MCF 10A (cell line): ENCODE results near the gene TSEN54. TPM values are rescaled to one million over a fixed set of nuclear protein-coding genes. Genes with fewer than 3 reads are reported as not detected.

Experiments used
- BruUV-seq: library from RNA; stranded (reverse); fragments of 400-500 nt; replicated peaks from 2 replicates; lab custom pipeline; 2021; lab: Mats Ljungman, UMichigan
- CTCF ChIA-PET: fragments of 300-600 bp; sonication (Branson Sonifier 250); formaldehyde crosslinking; extraction: SDS; loops from one replicate; lab custom pipeline; 2021; ENCODE audit warnings: antibody characterized with exemption, inconsistent platforms; lab: Yijun Ruan, JAX
- POLR2A ChIA-PET: fragments of 300-600, 350-650 bp; sonication (Branson Sonifier 250); formaldehyde crosslinking; extraction: SDS; loops from one replicate; lab custom pipeline; 2020; ENCODE audit warnings: antibody characterized with exemption, inconsistent platforms; lab: Yijun Ruan, JAX
- DNase-seq: peaks from one replicate; pipeline ENCODE4 v3.0.0-alpha.2; 2018; ENCODE audit not compliant: unreplicated experiment
- H3K27ac Mint-ChIP-seq: one replicate; pipeline ENCODE4 v1.8.0; 2022; ENCODE audit warnings: mild to moderate bottlenecking, low read depth, mixed read lengths; ENCODE audit not compliant: unreplicated experiment
- H3K27me3 Mint-ChIP-seq: one replicate; pipeline ENCODE4 v1.8.0; 2022; ENCODE audit warnings: mixed read lengths; ENCODE audit not compliant: insufficient read depth, unreplicated experiment
- H3K36me3 Mint-ChIP-seq: one replicate; pipeline ENCODE4 v1.8.0; 2022; ENCODE audit warnings: mild to moderate bottlenecking, moderate library complexity, mixed read lengths; ENCODE audit not compliant: insufficient read depth, unreplicated experiment
- H3K4me1 Mint-ChIP-seq: one replicate; pipeline ENCODE4 v1.8.0; 2022; ENCODE audit warnings: mixed read lengths; ENCODE audit not compliant: insufficient read depth, unreplicated experiment
- H3K4me3 Mint-ChIP-seq: one replicate; pipeline ENCODE4 v1.8.0; 2022; ENCODE audit warnings: mild to moderate bottlenecking, moderate library complexity, mixed read lengths; ENCODE audit not compliant: unreplicated experiment
- H3K9me3 Mint-ChIP-seq: one replicate; pipeline ENCODE4 v1.8.0; 2022; ENCODE audit warnings: mixed read lengths; ENCODE audit not compliant: unreplicated experiment
- intact Hi-C: fragments of 100-400 bp; cut with micrococcal nuclease; formaldehyde crosslinking; loops from 2 replicates; pipeline ENCODE4 v1.14.1; 2022
- total RNA-seq: library from RNA; stranded (reverse); gene quantifications from 2 replicates; pipeline ENCODE4 v1.2.3, GENCODE V29; 2022
- TF ChIP-seq, protein P1 (sequence below): fragments of 200-600 bp; IDR thresholded peaks from one replicate; pipeline ENCODE4 v1.8.0; 2022; ENCODE audit warnings: antibody characterized with exemption, mild to moderate bottlenecking; ENCODE audit not compliant: unreplicated experiment

TSEN54 gene
- total RNA-seq, 1 experiment from 2014 or later = 13.3 TPM

DNA sequence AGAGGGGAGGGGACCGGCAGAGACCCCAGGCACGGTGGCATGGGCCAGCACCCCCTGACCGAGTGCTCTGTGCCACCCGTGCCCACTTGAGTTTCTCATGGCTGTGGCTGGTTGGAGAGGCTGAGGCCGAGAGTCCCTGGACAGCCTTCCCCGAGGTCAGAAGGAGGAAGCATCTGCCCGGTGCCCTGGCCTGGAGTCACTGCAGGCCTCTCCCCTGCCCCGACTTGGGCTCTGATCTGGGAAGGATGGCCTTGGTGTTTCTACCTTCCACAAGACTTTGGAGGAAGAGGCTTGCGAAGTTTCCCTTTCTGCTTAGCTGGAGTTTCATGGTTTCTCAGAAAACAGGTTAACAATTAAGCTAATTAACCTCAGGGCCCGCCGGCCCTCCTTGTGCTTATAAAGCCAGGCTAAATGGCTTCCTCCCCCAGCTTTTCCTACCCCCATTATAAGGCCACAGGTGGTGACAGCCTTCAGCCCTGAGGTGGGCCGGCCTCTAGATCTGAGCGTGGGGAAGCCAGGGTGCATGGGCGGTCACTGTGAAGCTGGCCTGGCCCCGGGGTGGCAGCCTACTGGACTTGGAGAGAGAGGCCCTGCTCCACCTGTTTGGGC, 26.5 kb downstream of the TSEN54 start:
- Mint-ChIP-seq H3K4me1 (no peaks in the 10 kb centered on the region), H3K27ac (no peak overlapping the region), H3K4me3 (no peak overlapping the region), H3K36me3 (no peaks in the 10 kb centered on the region), H3K27me3 (no peaks in the 10 kb centered on the region), H3K9me3 (no peaks in the 10 kb centered on the region)
- TF ChIP-seq, protein P1, sequence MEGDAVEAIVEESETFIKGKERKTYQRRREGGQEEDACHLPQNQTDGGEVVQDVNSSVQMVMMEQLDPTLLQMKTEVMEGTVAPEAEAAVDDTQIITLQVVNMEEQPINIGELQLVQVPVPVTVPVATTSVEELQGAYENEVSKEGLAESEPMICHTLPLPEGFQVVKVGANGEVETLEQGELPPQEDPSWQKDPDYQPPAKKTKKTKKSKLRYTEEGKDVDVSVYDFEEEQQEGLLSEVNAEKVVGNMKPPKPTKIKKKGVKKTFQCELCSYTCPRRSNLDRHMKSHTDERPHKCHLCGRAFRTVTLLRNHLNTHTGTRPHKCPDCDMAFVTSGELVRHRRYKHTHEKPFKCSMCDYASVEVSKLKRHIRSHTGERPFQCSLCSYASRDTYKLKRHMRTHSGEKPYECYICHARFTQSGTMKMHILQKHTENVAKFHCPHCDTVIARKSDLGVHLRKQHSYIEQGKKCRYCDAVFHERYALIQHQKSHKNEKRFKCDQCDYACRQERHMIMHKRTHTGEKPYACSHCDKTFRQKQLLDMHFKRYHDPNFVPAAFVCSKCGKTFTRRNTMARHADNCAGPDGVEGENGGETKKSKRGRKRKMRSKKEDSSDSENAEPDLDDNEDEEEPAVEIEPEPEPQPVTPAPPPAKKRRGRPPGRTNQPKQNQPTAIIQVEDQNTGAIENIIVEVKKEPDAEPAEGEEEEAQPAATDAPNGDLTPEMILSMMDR = no peak
- CTCF ChIA-PET = no interaction called here
- intact Hi-C loops = no loop called here
- no peak for DNase-seq
- BruUV-seq = no TSS peak
- POLR2A ChIA-PET = interaction anchor here (0.7 kb wide), 1 partner anchor 355 kb away, joined by 3 read pairs; no protein-coding TSS in a partner anchor

DNA sequence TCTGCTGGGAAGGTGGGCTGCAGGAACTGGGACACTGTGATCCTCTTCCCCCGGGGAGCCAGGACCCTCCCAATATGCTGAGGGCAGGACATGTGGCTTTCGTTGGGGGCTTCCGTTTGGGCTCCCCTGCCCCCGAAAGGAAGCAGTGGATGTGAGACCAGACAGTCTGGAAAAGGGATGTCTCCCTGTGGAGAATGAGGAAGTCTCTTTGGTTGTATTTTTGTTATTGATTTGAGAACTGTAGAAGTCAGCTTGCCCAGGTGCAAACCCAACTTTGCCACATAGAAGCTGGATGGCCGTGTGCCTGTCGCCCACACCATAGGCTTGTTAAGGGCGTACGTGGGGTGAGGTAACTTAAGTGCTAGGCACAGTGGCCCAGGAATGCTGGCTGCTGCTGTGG, 27.9 kb downstream of the TSEN54 start:
- H3K4me1 Mint-ChIP-seq = no peaks in the 10 kb centered on the region
- ChIA-PET CTCF (no interaction called here), POLR2A (no interaction called here)
- no peaks in the 10 kb centered on the region for H3K27me3 Mint-ChIP-seq
- intact Hi-C loops = no loop called here
- no TSS peak for BruUV-seq
- DNase-seq = no peak
- no peak overlapping the region for H3K27ac Mint-ChIP-seq
- TF ChIP-seq, protein P1 = no peak
- no peak overlapping the region for H3K4me3 Mint-ChIP-seq
- H3K36me3 Mint-ChIP-seq = peaks cover 4% of the 10 kb centered on the region
- no peaks in the 10 kb centered on the region for H3K9me3 Mint-ChIP-seq

DNA sequence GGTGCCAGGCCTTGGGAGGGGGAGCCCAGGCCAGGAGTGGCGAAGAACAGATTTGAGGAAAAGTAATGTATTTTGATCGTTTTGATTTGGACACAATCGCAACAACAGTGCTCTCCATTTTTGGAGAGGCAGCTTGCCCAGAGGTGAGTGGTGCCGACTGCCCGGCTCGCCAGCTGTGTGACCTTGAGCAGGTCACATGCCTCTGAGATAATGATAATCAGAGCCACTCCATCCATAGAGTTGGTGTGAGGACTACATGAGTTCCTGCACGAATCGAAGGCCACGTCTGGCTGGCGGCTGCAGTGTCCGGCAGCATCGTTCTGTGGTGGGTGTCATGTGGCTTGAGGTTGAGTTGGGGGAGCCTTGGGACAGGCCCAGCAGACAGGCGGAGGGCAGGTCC, 29.9 kb downstream of the TSEN54 start:
- TF ChIP-seq, protein P1 = no peak
- intact Hi-C loops = no loop called here
- DNase-seq = no peak
- no peak overlapping the region for H3K4me3 Mint-ChIP-seq
- no peaks in the 10 kb centered on the region for H3K9me3 Mint-ChIP-seq
- H3K4me1 Mint-ChIP-seq = no peaks in the 10 kb centered on the region
- H3K27ac Mint-ChIP-seq = no peak overlapping the region
- POLR2A ChIA-PET = no interaction called here
- peaks cover 4% of the 10 kb centered on the region for H3K36me3 Mint-ChIP-seq
- no peaks in the 10 kb centered on the region for H3K27me3 Mint-ChIP-seq
- CTCF ChIA-PET = interaction anchor here (0.6 to 1.7 kb wide), 2 partner anchors 11 to 15 kb away, joined by 3 read pairs; no protein-coding TSS in a partner anchor
- no TSS peak for BruUV-seq

DNA sequence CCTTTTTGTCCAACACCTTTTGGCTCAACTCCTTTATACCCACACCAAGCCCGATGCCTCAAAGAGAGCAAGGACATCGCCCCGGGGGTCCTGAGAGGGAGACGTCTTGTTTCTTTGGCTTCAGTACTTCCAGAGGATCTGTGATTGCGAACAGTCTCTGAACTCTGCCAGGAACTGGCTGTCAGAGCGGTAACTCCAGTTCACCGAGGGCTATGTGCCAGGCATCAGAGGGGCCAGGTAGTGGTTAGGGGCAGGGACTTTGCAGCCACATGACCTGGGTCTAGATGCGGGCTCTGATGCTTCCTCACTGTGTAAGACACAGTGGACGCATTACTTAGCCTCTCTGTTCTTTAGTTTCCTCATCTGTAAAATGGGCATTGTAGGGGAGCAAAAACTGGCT, 30.8 kb downstream of the TSEN54 start:
- Mint-ChIP-seq H3K27ac (no peak overlapping the region), H3K4me1 (no peaks in the 10 kb centered on the region), H3K9me3 (no peaks in the 10 kb centered on the region), H3K36me3 (peaks cover 4% of the 10 kb centered on the region), H3K4me3 (no peak overlapping the region), H3K27me3 (no peaks in the 10 kb centered on the region)
- TF ChIP-seq, protein P1 = no peak
- ChIA-PET CTCF (no interaction called here), POLR2A (interaction anchor here (0.5 kb wide), 1 partner anchor 32 kb away, joined by 3 read pairs; no protein-coding TSS in a partner anchor)
- no TSS peak for BruUV-seq
- intact Hi-C loops = no loop called here
- DNase-seq = no peak
